Osteoblast (primary cell): ENCODE measurements around the gene FAM20C. TPM values are rescaled to one million over a fixed set of nuclear protein-coding genes. Genes with fewer than 3 reads are reported as not detected.

Experiments
- DNase-seq: peaks from one replicate; pipeline ENCODE4 v3.0.0; 2011; ENCODE audit warnings: low spot score, mixed read lengths; ENCODE audit not compliant: insufficient read length; ENCODE audit errors: missing footprints
- H2AFZ ChIP-seq: 2 replicates; pipeline ENCODE4 v1.6.0; 2011; ENCODE audit warnings: mild to moderate bottlenecking, low read length
- H3K27ac ChIP-seq: 2 replicates; pipeline ENCODE4 v1.5.1; 2011; ENCODE audit warnings: mild to moderate bottlenecking, low read depth, low read length, moderate library complexity
- H3K27me3 ChIP-seq: 2 replicates; pipeline ENCODE4 v1.6.0; 2012; ENCODE audit warnings: mild to moderate bottlenecking, control low read depth, inconsistent platforms, low read length, moderate library complexity; ENCODE audit not compliant: insufficient read depth
- H3K36me3 ChIP-seq: 2 replicates; pipeline ENCODE4 v1.5.1; 2011; ENCODE audit warnings: mild to moderate bottlenecking, low read length, control low read depth, moderate library complexity; ENCODE audit not compliant: insufficient read depth
- H3K4me1 ChIP-seq: 2 replicates; pipeline ENCODE4 v1.5.1; 2011; ENCODE audit warnings: mild to moderate bottlenecking, low read length, control low read depth, moderate library complexity; ENCODE audit not compliant: insufficient read depth
- H3K4me2 ChIP-seq: 2 replicates; pipeline ENCODE4 v1.6.0; 2011; ENCODE audit warnings: mild to moderate bottlenecking, low read length; ENCODE audit not compliant: insufficient read depth
- H3K4me3 ChIP-seq: fragments of 200-600 bp; sonication (generic); 3 replicates; pipeline ENCODE4 v1.5.1; 2012; ENCODE audit warnings: mild to moderate bottlenecking, low read length, inconsistent platforms; ENCODE audit not compliant: insufficient read depth
- H3K79me2 ChIP-seq: 2 replicates; pipeline ENCODE4 v1.6.0; 2012; ENCODE audit warnings: mild to moderate bottlenecking, low read length, control low read depth, inconsistent platforms; ENCODE audit not compliant: insufficient read depth
- H3K9me3 ChIP-seq: 2 replicates; pipeline ENCODE4 v1.5.1; 2011; ENCODE audit warnings: low read depth, low read length, control low read depth
- H4K20me1 ChIP-seq: 2 replicates; pipeline ENCODE4 v1.6.0; 2012; ENCODE audit warnings: mild to moderate bottlenecking, low read length, control low read depth; ENCODE audit not compliant: insufficient read depth
- total RNA-seq: library from RNA; depleted of rRNA; stranded (reverse); fragments of >200 nt; gene quantifications from 2 replicates; pipeline ENCODE4 v1.2.3, GENCODE V29; 2012
- TF ChIP-seq, protein P1 (sequence below): IDR thresholded peaks from 2 replicates; pipeline ENCODE4 v1.5.1; 2011; ENCODE audit warnings: mild to moderate bottlenecking, low read depth, low read length, moderate library complexity; ENCODE audit errors: extremely low read depth

FAM20C gene
- total RNA-seq, 1 donor = 46.0 TPM

DNA sequence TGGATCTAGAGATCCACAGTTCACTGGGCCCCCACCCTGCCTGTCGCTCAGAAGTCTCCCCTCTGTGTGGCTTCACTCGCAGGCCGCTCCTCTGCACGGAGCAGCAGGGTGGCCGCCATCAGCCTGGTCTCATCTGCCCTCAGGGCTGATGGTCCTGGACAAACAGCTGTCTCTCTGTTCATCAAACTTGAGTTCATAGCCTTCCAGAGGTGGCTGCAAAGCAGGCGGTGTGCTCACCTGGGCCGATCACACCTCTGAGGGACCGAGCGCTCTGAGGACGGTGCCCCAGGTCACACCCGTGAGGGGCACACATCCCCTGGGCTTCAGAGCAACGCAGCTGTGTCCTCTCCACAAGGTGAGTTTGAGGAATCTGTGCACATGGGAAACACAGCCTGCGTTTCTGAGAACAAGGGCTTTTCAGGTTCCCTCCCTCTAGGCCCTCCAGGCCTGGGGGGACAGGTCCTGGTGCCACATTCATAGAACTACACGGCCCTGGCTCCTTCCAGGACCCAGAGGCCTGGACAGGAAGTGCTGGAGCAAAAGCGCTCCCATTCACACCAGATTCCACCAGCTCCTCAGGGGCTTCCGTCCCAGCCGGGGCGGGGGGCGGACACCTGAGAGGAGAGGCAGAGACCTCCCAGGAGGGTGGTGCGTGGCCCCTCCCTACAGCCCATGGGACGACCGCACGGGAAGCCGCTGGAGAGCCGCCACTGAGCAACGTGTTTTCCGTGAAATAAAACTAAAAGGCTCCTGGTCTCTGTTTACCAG, 31.2 kb upstream of the FAM20C start:
- Histone ChIP-seq H2AFZ (no peak overlapping the region), H3K27me3 (peaks cover 29% of the 10 kb centered on the region)
- TF ChIP-seq, protein P1, sequence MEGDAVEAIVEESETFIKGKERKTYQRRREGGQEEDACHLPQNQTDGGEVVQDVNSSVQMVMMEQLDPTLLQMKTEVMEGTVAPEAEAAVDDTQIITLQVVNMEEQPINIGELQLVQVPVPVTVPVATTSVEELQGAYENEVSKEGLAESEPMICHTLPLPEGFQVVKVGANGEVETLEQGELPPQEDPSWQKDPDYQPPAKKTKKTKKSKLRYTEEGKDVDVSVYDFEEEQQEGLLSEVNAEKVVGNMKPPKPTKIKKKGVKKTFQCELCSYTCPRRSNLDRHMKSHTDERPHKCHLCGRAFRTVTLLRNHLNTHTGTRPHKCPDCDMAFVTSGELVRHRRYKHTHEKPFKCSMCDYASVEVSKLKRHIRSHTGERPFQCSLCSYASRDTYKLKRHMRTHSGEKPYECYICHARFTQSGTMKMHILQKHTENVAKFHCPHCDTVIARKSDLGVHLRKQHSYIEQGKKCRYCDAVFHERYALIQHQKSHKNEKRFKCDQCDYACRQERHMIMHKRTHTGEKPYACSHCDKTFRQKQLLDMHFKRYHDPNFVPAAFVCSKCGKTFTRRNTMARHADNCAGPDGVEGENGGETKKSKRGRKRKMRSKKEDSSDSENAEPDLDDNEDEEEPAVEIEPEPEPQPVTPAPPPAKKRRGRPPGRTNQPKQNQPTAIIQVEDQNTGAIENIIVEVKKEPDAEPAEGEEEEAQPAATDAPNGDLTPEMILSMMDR = no peak

DNA sequence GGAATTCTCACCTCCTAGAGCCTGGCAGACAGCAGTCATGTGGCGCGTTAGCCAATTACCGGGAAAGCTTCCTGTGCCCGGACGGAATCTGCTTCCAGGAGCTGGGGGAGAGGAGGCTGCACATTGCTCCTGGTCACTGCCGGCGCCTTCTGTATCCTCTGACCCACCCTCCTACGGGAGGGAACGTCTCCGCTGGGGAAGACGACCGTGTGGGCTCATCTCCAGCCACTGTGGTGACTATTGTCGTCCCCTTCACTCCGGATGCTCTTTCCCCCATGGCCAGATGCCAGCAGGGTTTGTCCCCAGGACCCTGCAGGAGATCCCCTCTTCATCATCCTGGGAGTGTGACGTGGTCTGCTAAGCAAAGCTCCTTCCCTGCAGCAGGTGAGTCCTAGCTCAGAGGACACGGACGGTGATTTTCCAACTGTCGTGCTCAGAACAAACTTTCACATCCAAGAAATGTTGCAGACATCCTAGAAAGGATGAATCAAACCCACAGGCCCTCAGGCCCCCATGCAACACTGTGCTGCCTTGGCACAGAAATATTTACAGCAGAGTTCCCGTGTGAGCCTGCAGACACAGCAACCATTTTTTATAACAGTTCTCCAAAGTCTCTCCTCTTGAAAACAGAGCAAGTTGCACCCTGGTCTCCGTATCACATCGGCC, 29.6 kb upstream of the FAM20C start:
- TF ChIP-seq, protein P1 = no peak
- Histone ChIP-seq H3K4me2 (peak overlapping the region; percentile 16), H3K4me3 (no peak overlapping the region), H3K36me3 (no peaks in the 10 kb centered on the region), H2AFZ (no peak overlapping the region), H4K20me1 (no peaks in the 10 kb centered on the region), H3K27ac (no peak overlapping the region), H3K4me1 (peaks cover 4% of the 10 kb centered on the region), H3K27me3 (peaks cover 29% of the 10 kb centered on the region), H3K79me2 (no peaks in the 10 kb centered on the region), H3K9me3 (no peaks in the 10 kb centered on the region)
- peak; percentile 86 for DNase-seq

More for the DNA sequence above, 31.2 kb upstream of the FAM20C start:
- H3K36me3 ChIP-seq = no peaks in the 10 kb centered on the region
- no peak overlapping the region for H3K27ac ChIP-seq
- no peaks in the 10 kb centered on the region for H4K20me1 ChIP-seq
- H3K9me3 ChIP-seq = no peaks in the 10 kb centered on the region
- no peak overlapping the region for H3K4me3 ChIP-seq
- peak; percentile 73 for DNase-seq
- peaks cover 4% of the 10 kb centered on the region for H3K4me1 ChIP-seq
- no peak overlapping the region for H3K4me2 ChIP-seq
- H3K79me2 ChIP-seq = no peaks in the 10 kb centered on the region

DNA sequence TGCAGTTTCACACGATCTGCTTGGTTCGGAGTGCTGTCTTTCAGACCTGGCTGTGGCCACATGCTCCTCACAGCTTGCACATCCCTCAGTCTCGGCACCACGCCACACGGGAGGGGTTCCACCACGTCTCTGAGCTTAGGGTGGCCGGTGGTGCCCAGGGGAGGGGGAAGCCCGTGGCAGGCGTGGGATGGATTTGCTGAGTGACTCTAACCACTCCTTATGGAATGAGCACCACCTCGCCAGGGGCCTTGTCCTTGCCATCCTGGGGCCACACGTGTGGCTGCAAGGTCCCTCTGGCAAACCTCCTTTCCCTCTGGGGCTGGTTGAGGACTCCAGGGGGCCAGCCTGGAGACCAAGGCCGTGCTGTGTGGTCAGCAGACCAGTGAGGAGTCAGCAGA, 29.1 kb upstream of the FAM20C start:
- Histone ChIP-seq H3K27ac (no peak overlapping the region), H3K4me1 (peaks cover 4% of the 10 kb centered on the region), H2AFZ (no peak overlapping the region), H3K4me2 (no peak overlapping the region), H3K79me2 (no peaks in the 10 kb centered on the region), H4K20me1 (no peaks in the 10 kb centered on the region), H3K9me3 (no peaks in the 10 kb centered on the region), H3K4me3 (no peak overlapping the region), H3K36me3 (no peaks in the 10 kb centered on the region), H3K27me3 (peaks cover 29% of the 10 kb centered on the region)
- DNase-seq = peak; percentile 81
- TF ChIP-seq, protein P1 = no peak
